Measurements from ENCODE around the gene PBX3. TPM values are rescaled to one million over a fixed set of nuclear protein-coding genes. Genes with fewer than 3 reads are reported as not detected.

PBX3 gene
- total and polyA plus RNA-seq, 2 of the 13 experiments (the other 11 are each of a cell fraction or from before 2014, with no cell fraction given), result 6.0 to 11.2 TPM

GRCh38 chr9:125726456-125727132, 20.6 kb upstream of the PBX3 start:
- ATAC-seq, result no peak
- Histone ChIP-seq H3K36me3 (replicated peaks in 1 of 2; ENCODE audit: control insufficient read depth in 1 of 2, insufficient read depth in 2 of 2, low read length in 2 of 2) (no peaks in the 10 kb centered on the region), H3K4me2 (ENCODE audit: low read depth, low read length) (no peak overlapping the region), H3K4me3 (replicated peaks in 1 of 3; ENCODE audit: insufficient read depth in 1 of 3, low read depth in 2 of 3, low read length in 3 of 3) (no peak overlapping the region), H3K9ac (ENCODE audit: insufficient read depth, low read depth, low read length) (no peak overlapping the region), H3K27ac (ENCODE audit: extremely low read length, insufficient read depth, low read length) (no peak overlapping the region), H2AFZ (ENCODE audit: low read length) (no peak overlapping the region), H3K4me1 (ENCODE audit: insufficient read depth, low read length) (no peaks in the 10 kb centered on the region), H3K79me2 (ENCODE audit: insufficient read depth, low read length) (no peaks in the 10 kb centered on the region), H4K20me1 (ENCODE audit: insufficient read depth, low read length) (no peaks in the 10 kb centered on the region), H3K9me3 (ENCODE audit: low read length) (no peaks in the 10 kb centered on the region), H3K27me3 (ENCODE audit: control insufficient read depth in 1 of 2, insufficient read depth in 2 of 2, low read length in 2 of 2) (peaks cover 0 to 12% of the 10 kb centered on the region in 2 experiments; a peak in 1 of 5 replicates)
- DNase-seq (ENCODE audit: low spot score), result no peak
- FAIRE-seq, result no peak
- ChIA-PET POLR2A (no interaction called here), CTCF (ENCODE audit: low intra/inter-chr PET ratio, low total read pairs) (no interaction called here)
- no TSS peak for BruUV-seq (replicated peaks)
- WGBS (ENCODE audit: low lambda C conversion rate), result 54% methylated on average over 13 of the region's 13 CpGs
- in situ Hi-C loops (cut with HindIII; ENCODE audit: extremely low pct_ligation_motif_present, low pct_unique_long_range_greater_than_20kb) (no loop called here), intact Hi-C loops (cut with micrococcal nuclease; ENCODE audit: unreplicated experiment) (no loop called here)
- TF ChIP-seq EED (CRISPR knock-in tag; IDR thresholded peaks at IDR 0.05), result no peak
- TF ChIP-seq AKAP8 (CRISPR knock-in tag; IDR thresholded peaks at IDR 0.05), result no peak
- TF ChIP-seq SNAPC4 (CRISPR knock-in tag; IDR thresholded peaks at IDR 0.05), result no peak
- TF ChIP-seq ZNF777 (CRISPR knock-in tag; IDR thresholded peaks at IDR 0.05), result no peak
- no peak for TF ChIP-seq TOE1 (CRISPR knock-in tag; IDR thresholded peaks at IDR 0.05)
- TF ChIP-seq HMG20B (CRISPR knock-in tag; conservative IDR thresholded peaks at IDR 0.05), result no peak
- TF ChIP-seq SIN3A (IDR thresholded peaks at IDR 0.05; ENCODE audit: borderline replicate concordance, low read depth, low read length), result no peak
- no peak for TF ChIP-seq HMG20A (CRISPR knock-in tag; IDR thresholded peaks at IDR 0.05; ENCODE audit: borderline replicate concordance)
- TF ChIP-seq ZSCAN21 (CRISPR knock-in tag; IDR thresholded peaks at IDR 0.05; ENCODE audit: borderline replicate concordance), result no peak
- no peak for TF ChIP-seq MLXIP (CRISPR knock-in tag; IDR thresholded peaks at IDR 0.05; ENCODE audit: borderline replicate concordance)
- no peak for TF ChIP-seq MAF1 (CRISPR knock-in tag; IDR thresholded peaks at IDR 0.05; ENCODE audit: borderline replicate concordance)
- TF ChIP-seq CEBPZ (IDR thresholded peaks at IDR 0.05; ENCODE audit: low read length), result no peak

Measured in HepG2 (cell line).